ENCODE data around the gene IL18R1. TPM values are rescaled to one million over a fixed set of nuclear protein-coding genes. Genes with fewer than 3 reads are reported as not detected.

The IL18R1 gene
- total and polyA plus RNA-seq, 9 of the 15 experiments (the other 6 are each of a cell fraction or from before 2014, with no cell fraction given), result 0.55 to 10.0 (median 2.5) TPM

DNA sequence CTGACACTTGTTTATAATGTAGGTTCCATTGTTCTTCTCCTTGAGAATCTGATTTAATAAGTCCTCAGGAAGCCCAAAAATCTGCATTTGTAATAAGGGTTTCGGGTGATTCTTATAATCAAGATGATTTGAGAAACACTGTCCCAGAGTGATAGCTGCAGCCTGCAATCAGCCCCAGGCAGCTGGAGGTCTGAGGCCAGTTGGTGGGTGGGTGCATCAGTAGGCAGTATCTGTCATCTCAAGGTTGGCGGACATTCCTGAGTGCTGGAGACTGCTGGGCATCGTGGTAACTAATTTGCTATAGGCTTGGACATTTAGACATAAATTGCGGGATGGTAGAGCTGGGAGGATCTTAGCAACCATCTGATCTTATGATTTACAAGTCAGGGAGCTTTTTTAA is 64.7 kb downstream of the IL18R1 start (continued):
- TF ChIP-seq, protein P1, sequence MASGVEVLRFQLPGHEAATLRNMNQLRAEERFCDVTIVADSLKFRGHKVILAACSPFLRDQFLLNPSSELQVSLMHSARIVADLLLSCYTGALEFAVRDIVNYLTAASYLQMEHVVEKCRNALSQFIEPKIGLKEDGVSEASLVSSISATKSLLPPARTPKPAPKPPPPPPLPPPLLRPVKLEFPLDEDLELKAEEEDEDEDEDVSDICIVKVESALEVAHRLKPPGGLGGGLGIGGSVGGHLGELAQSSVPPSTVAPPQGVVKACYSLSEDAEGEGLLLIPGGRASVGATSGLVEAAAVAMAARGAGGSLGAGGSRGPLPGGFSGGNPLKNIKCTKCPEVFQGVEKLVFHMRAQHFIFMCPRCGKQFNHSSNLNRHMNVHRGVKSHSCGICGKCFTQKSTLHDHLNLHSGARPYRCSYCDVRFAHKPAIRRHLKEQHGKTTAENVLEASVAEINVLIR (CRISPR knock-in tag; IDR thresholded peaks at IDR 0.05), result peak; percentile 6; the same call in 1 of the 2 replicates
- no peak for TF ChIP-seq ZNF445 (CRISPR knock-in tag; IDR thresholded peaks at IDR 0.05; ENCODE audit: low read depth)
- no peak for TF ChIP-seq SAFB2 (IDR thresholded peaks at IDR 0.05; ENCODE audit: borderline replicate concordance, low read depth, low read length, severe bottlenecking)
- TF ChIP-seq, protein P2, sequence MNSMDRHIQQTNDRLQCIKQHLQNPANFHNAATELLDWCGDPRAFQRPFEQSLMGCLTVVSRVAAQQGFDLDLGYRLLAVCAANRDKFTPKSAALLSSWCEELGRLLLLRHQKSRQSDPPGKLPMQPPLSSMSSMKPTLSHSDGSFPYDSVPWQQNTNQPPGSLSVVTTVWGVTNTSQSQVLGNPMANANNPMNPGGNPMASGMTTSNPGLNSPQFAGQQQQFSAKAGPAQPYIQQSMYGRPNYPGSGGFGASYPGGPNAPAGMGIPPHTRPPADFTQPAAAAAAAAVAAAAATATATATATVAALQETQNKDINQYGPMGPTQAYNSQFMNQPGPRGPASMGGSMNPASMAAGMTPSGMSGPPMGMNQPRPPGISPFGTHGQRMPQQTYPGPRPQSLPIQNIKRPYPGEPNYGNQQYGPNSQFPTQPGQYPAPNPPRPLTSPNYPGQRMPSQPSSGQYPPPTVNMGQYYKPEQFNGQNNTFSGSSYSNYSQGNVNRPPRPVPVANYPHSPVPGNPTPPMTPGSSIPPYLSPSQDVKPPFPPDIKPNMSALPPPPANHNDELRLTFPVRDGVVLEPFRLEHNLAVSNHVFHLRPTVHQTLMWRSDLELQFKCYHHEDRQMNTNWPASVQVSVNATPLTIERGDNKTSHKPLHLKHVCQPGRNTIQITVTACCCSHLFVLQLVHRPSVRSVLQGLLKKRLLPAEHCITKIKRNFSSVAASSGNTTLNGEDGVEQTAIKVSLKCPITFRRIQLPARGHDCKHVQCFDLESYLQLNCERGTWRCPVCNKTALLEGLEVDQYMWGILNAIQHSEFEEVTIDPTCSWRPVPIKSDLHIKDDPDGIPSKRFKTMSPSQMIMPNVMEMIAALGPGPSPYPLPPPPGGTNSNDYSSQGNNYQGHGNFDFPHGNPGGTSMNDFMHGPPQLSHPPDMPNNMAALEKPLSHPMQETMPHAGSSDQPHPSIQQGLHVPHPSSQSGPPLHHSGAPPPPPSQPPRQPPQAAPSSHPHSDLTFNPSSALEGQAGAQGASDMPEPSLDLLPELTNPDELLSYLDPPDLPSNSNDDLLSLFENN (IDR thresholded peaks at IDR 0.05; ENCODE audit: low read depth in 2 of 2, low read length in 2 of 2), result peak in 1 of 2 experiments; percentile 65; a peak in 1 of 4 replicates
- TF ChIP-seq ZNF717 (CRISPR knock-in tag; IDR thresholded peaks at IDR 0.05), result no peak
- no peak for TF ChIP-seq MEF2D (tag; conservative IDR thresholded peaks at IDR 0.05; ENCODE audit: low read depth)
- no peak for TF ChIP-seq ZC3H4 (CRISPR knock-in tag; IDR thresholded peaks at IDR 0.05; ENCODE audit: borderline replicate concordance)
- no peak for TF ChIP-seq TSHZ1 (CRISPR knock-in tag; IDR thresholded peaks at IDR 0.05)
- no peak for TF ChIP-seq ZNF583 (CRISPR knock-in tag; IDR thresholded peaks at IDR 0.05)
- TF ChIP-seq, protein P3, sequence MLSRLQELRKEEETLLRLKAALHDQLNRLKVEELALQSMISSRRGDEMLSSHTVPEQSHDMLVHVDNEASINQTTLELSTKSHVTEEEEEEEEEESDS (CRISPR knock-in tag; IDR thresholded peaks at IDR 0.05), result no peak
- TF ChIP-seq ARID3A (IDR thresholded peaks at IDR 0.05; ENCODE audit: borderline replicate concordance, low read depth, low read length), result 0 out of 2 replicates have a peak, but pooled peaks have one; percentile 47
- peak; percentile 84 for TF ChIP-seq TAL1 (IDR thresholded peaks at IDR 0.05)
- no peak for TF ChIP-seq U2AF2 (optimal IDR thresholded peaks at IDR 0.05; ENCODE audit: low read depth, low read length)
- TF ChIP-seq, protein P4, sequence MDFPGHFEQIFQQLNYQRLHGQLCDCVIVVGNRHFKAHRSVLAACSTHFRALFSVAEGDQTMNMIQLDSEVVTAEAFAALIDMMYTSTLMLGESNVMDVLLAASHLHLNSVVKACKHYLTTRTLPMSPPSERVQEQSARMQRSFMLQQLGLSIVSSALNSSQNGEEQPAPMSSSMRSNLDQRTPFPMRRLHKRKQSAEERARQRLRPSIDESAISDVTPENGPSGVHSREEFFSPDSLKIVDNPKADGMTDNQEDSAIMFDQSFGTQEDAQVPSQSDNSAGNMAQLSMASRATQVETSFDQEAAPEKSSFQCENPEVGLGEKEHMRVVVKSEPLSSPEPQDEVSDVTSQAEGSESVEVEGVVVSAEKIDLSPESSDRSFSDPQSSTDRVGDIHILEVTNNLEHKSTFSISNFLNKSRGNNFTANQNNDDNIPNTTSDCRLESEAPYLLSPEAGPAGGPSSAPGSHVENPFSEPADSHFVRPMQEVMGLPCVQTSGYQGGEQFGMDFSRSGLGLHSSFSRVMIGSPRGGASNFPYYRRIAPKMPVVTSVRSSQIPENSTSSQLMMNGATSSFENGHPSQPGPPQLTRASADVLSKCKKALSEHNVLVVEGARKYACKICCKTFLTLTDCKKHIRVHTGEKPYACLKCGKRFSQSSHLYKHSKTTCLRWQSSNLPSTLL (IDR thresholded peaks at IDR 0.05), result no peak

Measured in K562 (cell line).